ENCODE data around the gene SYNDIG1L. TPM values are rescaled to one million over a fixed set of nuclear protein-coding genes. Genes with fewer than 3 reads are reported as not detected.
A peak's percentile ranks its signal among the peaks of the same experiment; 100 is the strongest.

SYNDIG1L gene
- total and polyA plus RNA-seq, 2 donors from 2014 or later, result 0.13 to 0.47 TPM

GRCh38 chr14:74425525-74426201 lies 347 bp downstream of the SYNDIG1L start:
- no peak for FAIRE-seq
- H3K4me3 ChIP-seq (ENCODE audit: low read length in 3 of 3), result no peak overlapping the region
- no peaks in the 10 kb centered on the region for H3K9me3 ChIP-seq (ENCODE audit: control insufficient read depth in 2 of 3, insufficient read depth in 1 of 3, low read length in 3 of 3)
- no peaks in the 10 kb centered on the region for H3K36me3 ChIP-seq (ENCODE audit: control insufficient read depth in 2 of 3, insufficient read depth in 3 of 3, low read length in 3 of 3)
- no peaks in the 10 kb centered on the region for H3K27me3 ChIP-seq (ENCODE audit: control insufficient read depth, insufficient read depth, low read length)
- TF ChIP-seq CTCF (IDR thresholded peaks at IDR 0.05; ENCODE audit: borderline replicate concordance, extremely low read depth, insufficient read depth), result no peak
- peaks cover 0 to 3% (median 0%) of the 10 kb centered on the region in 3 donors for H3K4me1 ChIP-seq (ENCODE audit: control insufficient read depth in 2 of 3, insufficient read depth in 2 of 3, low read depth in 1 of 3, low read length in 3 of 3)
- no peak overlapping the region for H3K9ac ChIP-seq (ENCODE audit: low read length in 3 of 3)
- peak; percentile 59 to 77 (median 73) for DNase-seq
- intact Hi-C loops (cut with DNase I), result no loop called here
- no peak overlapping the region for H3K27ac ChIP-seq (ENCODE audit: low read depth in 2 of 2, low read length in 2 of 2)

DNA sequence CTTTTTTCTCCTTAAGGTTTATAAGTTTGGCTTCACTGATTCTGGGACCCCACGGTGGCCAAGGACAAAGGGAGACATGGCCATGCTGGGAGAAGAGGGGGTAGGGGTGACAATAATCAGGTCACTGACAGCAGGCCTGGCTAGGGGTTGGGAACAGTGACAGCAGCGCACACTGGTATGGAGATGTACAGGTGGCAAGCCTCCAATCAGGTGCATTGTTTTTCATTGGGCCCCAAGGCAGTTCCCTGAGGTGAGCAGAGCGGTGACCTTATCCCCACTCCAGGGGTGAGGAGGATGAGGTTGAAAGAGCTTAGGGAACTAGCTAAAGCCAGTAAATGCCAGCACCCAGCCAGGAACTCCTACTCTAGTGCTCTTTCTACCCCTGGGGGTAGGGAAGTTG lies 1.4 kb downstream of the SYNDIG1L start:
- Histone ChIP-seq H3K27ac (ENCODE audit: low read depth in 2 of 2, low read length in 2 of 2) (no peak overlapping the region), H3K9ac (ENCODE audit: low read length in 3 of 3) (no peak overlapping the region), H3K4me1 (ENCODE audit: control insufficient read depth in 2 of 3, insufficient read depth in 2 of 3, low read depth in 1 of 3, low read length in 3 of 3) (peaks cover 0 to 3% (median 0%) of the 10 kb centered on the region in 3 donors), H3K4me3 (ENCODE audit: low read length in 3 of 3) (no peak overlapping the region), H3K36me3 (ENCODE audit: control insufficient read depth in 2 of 3, insufficient read depth in 3 of 3, low read length in 3 of 3) (no peaks in the 10 kb centered on the region), H3K27me3 (ENCODE audit: control insufficient read depth, insufficient read depth, low read length) (no peaks in the 10 kb centered on the region), H3K9me3 (ENCODE audit: control insufficient read depth in 2 of 3, insufficient read depth in 1 of 3, low read length in 3 of 3) (no peaks in the 10 kb centered on the region)
- TF ChIP-seq CTCF (IDR thresholded peaks at IDR 0.05; ENCODE audit: borderline replicate concordance, extremely low read depth, insufficient read depth), result no peak
- intact Hi-C loops (cut with DNase I), result no loop called here
- no peak for FAIRE-seq
- DNase-seq, result peak in 1 of 5 donors; percentile 29

DNA sequence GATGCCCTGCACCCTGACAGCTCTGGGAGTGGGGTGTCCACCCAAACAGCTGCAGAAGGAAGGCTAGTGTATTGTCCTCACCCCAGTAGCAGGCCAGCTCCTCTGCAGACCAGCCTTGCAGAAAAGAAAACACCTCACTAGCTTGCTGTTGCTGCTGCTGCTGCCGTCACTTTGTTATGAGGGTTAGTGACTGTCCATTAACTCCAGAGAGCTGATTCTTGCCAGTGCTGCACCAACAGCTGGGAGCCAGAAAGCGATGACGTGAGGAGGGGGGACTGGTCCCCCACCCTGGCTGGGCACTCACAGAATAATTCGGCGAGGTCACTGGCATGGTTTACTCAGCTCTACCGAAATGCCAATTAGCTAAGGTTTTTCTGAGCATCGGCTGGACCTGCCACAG lies 2.8 kb downstream of the SYNDIG1L start:
- peaks cover 0 to 3% (median 0%) of the 10 kb centered on the region in 3 donors for H3K4me1 ChIP-seq (ENCODE audit: control insufficient read depth in 2 of 3, insufficient read depth in 2 of 3, low read depth in 1 of 3, low read length in 3 of 3)
- no peak overlapping the region for H3K27ac ChIP-seq (ENCODE audit: low read depth in 2 of 2, low read length in 2 of 2)
- H3K27me3 ChIP-seq (ENCODE audit: control insufficient read depth, insufficient read depth, low read length), result no peaks in the 10 kb centered on the region
- FAIRE-seq (no peak), DNase-seq (peak in 1 of 5 donors; percentile 35)
- no peaks in the 10 kb centered on the region for H3K36me3 ChIP-seq (ENCODE audit: control insufficient read depth in 2 of 3, insufficient read depth in 3 of 3, low read length in 3 of 3)
- H3K9ac ChIP-seq (ENCODE audit: low read length in 3 of 3), result no peak overlapping the region
- H3K4me3 ChIP-seq (ENCODE audit: low read length in 3 of 3), result no peak overlapping the region
- H3K9me3 ChIP-seq (ENCODE audit: control insufficient read depth in 2 of 3, insufficient read depth in 1 of 3, low read length in 3 of 3), result no peaks in the 10 kb centered on the region
- TF ChIP-seq CTCF (IDR thresholded peaks at IDR 0.05; ENCODE audit: borderline replicate concordance, extremely low read depth, insufficient read depth), result no peak
- intact Hi-C loops (cut with DNase I), result no loop called here

Data from kidney (tissue), 14 donors.